ENCODE data around the gene POLDIP3. TPM values are rescaled to one million over a fixed set of nuclear protein-coding genes. Genes with fewer than 3 reads are reported as not detected.

The POLDIP3 gene
- total and polyA plus RNA-seq, 2 donors (not counting 1 experiment from before 2014, with no cell fraction given) = 28.2 to 31.0 TPM

GRCh38 chr22:42648017-42648367 lies 33.3 kb upstream of the POLDIP3 start:
- no peaks in the 10 kb centered on the region for H3K36me3 ChIP-seq (ENCODE audit: control insufficient read depth, insufficient read depth, low read length)
- TF ChIP-seq, protein P1, sequence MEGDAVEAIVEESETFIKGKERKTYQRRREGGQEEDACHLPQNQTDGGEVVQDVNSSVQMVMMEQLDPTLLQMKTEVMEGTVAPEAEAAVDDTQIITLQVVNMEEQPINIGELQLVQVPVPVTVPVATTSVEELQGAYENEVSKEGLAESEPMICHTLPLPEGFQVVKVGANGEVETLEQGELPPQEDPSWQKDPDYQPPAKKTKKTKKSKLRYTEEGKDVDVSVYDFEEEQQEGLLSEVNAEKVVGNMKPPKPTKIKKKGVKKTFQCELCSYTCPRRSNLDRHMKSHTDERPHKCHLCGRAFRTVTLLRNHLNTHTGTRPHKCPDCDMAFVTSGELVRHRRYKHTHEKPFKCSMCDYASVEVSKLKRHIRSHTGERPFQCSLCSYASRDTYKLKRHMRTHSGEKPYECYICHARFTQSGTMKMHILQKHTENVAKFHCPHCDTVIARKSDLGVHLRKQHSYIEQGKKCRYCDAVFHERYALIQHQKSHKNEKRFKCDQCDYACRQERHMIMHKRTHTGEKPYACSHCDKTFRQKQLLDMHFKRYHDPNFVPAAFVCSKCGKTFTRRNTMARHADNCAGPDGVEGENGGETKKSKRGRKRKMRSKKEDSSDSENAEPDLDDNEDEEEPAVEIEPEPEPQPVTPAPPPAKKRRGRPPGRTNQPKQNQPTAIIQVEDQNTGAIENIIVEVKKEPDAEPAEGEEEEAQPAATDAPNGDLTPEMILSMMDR (conservative IDR thresholded peaks at IDR 0.05 in 1 of 2, IDR thresholded peaks at IDR 0.05 in 1 of 2; ENCODE audit: low read depth in 1 of 2, low read length in 2 of 2) = no peak
- TF ChIP-seq EZH2 (IDR thresholded peaks at IDR 0.05; ENCODE audit: low read length, missing control alignments) = no peak
- no peaks in the 10 kb centered on the region for H3K9me3 ChIP-seq (ENCODE audit: control insufficient read depth, insufficient read depth, low read depth, low read length)
- H3K27ac ChIP-seq (ENCODE audit: insufficient read depth, low read length) = peak overlapping the region; percentile 94
- H3K4me3 ChIP-seq (replicated peaks in 1 of 4; ENCODE audit: control extremely low read depth in 1 of 4, insufficient read depth in 1 of 4, low read depth in 3 of 4, low read length in 4 of 4) = peak overlapping the region; percentile 81 to 98 (median 94)
- no peak overlapping the region for H2AFZ ChIP-seq (ENCODE audit: low read length)
- H3K4me2 ChIP-seq (ENCODE audit: extremely low read depth, insufficient read depth, low read length) = peak overlapping the region; percentile 94
- H3K4me1 ChIP-seq (ENCODE audit: control insufficient read depth, extremely low read depth, insufficient read depth, low read length) = peaks cover 32% of the 10 kb centered on the region
- no peak for DNase-seq (ENCODE audit: low read depth in 2 of 2)
- peak overlapping the region; percentile 96 for H3K9ac ChIP-seq (ENCODE audit: insufficient read depth, low read length)
- H3K27me3 ChIP-seq (ENCODE audit: control insufficient read depth, insufficient read depth, low read length) = no peaks in the 10 kb centered on the region
- H4K20me1 ChIP-seq (ENCODE audit: control insufficient read depth, extremely low read depth, insufficient read depth, low read length) = no peaks in the 10 kb centered on the region
- peaks cover 58% of the 10 kb centered on the region for H3K79me2 ChIP-seq (ENCODE audit: control insufficient read depth, insufficient read depth, low read length)

GRCh38 chr22:42646569-42647525 lies 32.2 kb upstream of the POLDIP3 start:
- Histone ChIP-seq H3K36me3 (ENCODE audit: control insufficient read depth, insufficient read depth, low read length) (no peaks in the 10 kb centered on the region), H3K79me2 (ENCODE audit: control insufficient read depth, insufficient read depth, low read length) (peaks cover 68% of the 10 kb centered on the region), H3K9ac (ENCODE audit: insufficient read depth, low read length) (no peak overlapping the region), H3K27me3 (ENCODE audit: control insufficient read depth, insufficient read depth, low read length) (no peaks in the 10 kb centered on the region), H3K9me3 (ENCODE audit: control insufficient read depth, insufficient read depth, low read depth, low read length) (no peaks in the 10 kb centered on the region), H3K4me3 (replicated peaks in 1 of 4; ENCODE audit: control extremely low read depth in 1 of 4, insufficient read depth in 1 of 4, low read depth in 3 of 4, low read length in 4 of 4) (peak overlapping the region in 1 of 4 experiments; percentile 42), H2AFZ (ENCODE audit: low read length) (no peak overlapping the region), H3K27ac (ENCODE audit: insufficient read depth, low read length) (no peak overlapping the region), H4K20me1 (ENCODE audit: control insufficient read depth, extremely low read depth, insufficient read depth, low read length) (no peaks in the 10 kb centered on the region), H3K4me2 (ENCODE audit: extremely low read depth, insufficient read depth, low read length) (peak overlapping the region; percentile 60), H3K4me1 (ENCODE audit: control insufficient read depth, extremely low read depth, insufficient read depth, low read length) (peaks cover 32% of the 10 kb centered on the region)
- no peak for TF ChIP-seq EZH2 (IDR thresholded peaks at IDR 0.05; ENCODE audit: low read length, missing control alignments)
- TF ChIP-seq, protein P1 (conservative IDR thresholded peaks at IDR 0.05 in 1 of 2, IDR thresholded peaks at IDR 0.05 in 1 of 2; ENCODE audit: low read depth in 1 of 2, low read length in 2 of 2) = no peak
- DNase-seq (ENCODE audit: low read depth in 2 of 2) = peak in 1 of 2 donors; percentile 35

GRCh38 chr22:42645938-42646568 lies 31.4 kb upstream of the POLDIP3 start:
- peaks cover 32% of the 10 kb centered on the region for H3K4me1 ChIP-seq (ENCODE audit: control insufficient read depth, extremely low read depth, insufficient read depth, low read length)
- H3K79me2 ChIP-seq (ENCODE audit: control insufficient read depth, insufficient read depth, low read length) = peaks cover 74% of the 10 kb centered on the region
- no peak overlapping the region for H2AFZ ChIP-seq (ENCODE audit: low read length)
- peak overlapping the region; percentile 43 for H3K27ac ChIP-seq (ENCODE audit: insufficient read depth, low read length)
- no peaks in the 10 kb centered on the region for H4K20me1 ChIP-seq (ENCODE audit: control insufficient read depth, extremely low read depth, insufficient read depth, low read length)
- peak overlapping the region; percentile 60 for H3K4me2 ChIP-seq (ENCODE audit: extremely low read depth, insufficient read depth, low read length)
- no peak for TF ChIP-seq EZH2 (IDR thresholded peaks at IDR 0.05; ENCODE audit: low read length, missing control alignments)
- TF ChIP-seq, protein P1 (conservative IDR thresholded peaks at IDR 0.05 in 1 of 2, IDR thresholded peaks at IDR 0.05 in 1 of 2; ENCODE audit: low read depth in 1 of 2, low read length in 2 of 2) = no peak
- H3K9me3 ChIP-seq (ENCODE audit: control insufficient read depth, insufficient read depth, low read depth, low read length) = no peaks in the 10 kb centered on the region
- peak overlapping the region; percentile 37 for H3K9ac ChIP-seq (ENCODE audit: insufficient read depth, low read length)
- H3K4me3 ChIP-seq (replicated peaks in 1 of 4; ENCODE audit: control extremely low read depth in 1 of 4, insufficient read depth in 1 of 4, low read depth in 3 of 4, low read length in 4 of 4) = peak overlapping the region in 1 of 4 experiments; percentile 42
- no peak for DNase-seq (ENCODE audit: low read depth in 2 of 2)
- H3K36me3 ChIP-seq (ENCODE audit: control insufficient read depth, insufficient read depth, low read length) = no peaks in the 10 kb centered on the region
- H3K27me3 ChIP-seq (ENCODE audit: control insufficient read depth, insufficient read depth, low read length) = no peaks in the 10 kb centered on the region
